Measurements from ENCODE around the gene FBXO5. TPM values are rescaled to one million over a fixed set of nuclear protein-coding genes. Genes with fewer than 3 reads are reported as not detected.

The FBXO5 gene
- total and polyA plus RNA-seq, 9 of the 15 experiments (the other 6 are each of a cell fraction or from before 2014, with no cell fraction given), result 17.8 to 89.3 (median 62.9) TPM

- TF ChIP-seq MYC (IDR thresholded peaks at IDR 0.05; ENCODE audit: low read depth, low read length) (peak; percentile 96), MYC (CRISPR knock-in tag; IDR thresholded peaks at IDR 0.05; ENCODE audit: borderline replicate concordance, low read depth) (peak; percentile 80; the same call in 1 of the 2 replicates), RFX7 (CRISPR knock-in tag; IDR thresholded peaks at IDR 0.05) (no peak), BRF2 (IDR thresholded peaks at IDR 0.05; ENCODE audit: borderline replicate concordance, insufficient read depth, insufficient read length) (no peak), CHD2 (IDR thresholded peaks at IDR 0.05; ENCODE audit: low read depth, low read length) (peak; percentile 89), ZNF592 (IDR thresholded peaks at IDR 0.05) (no peak), HINFP (tag; conservative IDR thresholded peaks at IDR 0.05; ENCODE audit: low read depth) (no peak), TFE3 (CRISPR knock-in tag; IDR thresholded peaks at IDR 0.05) (no peak), ZNF699 (CRISPR knock-in tag; IDR thresholded peaks at IDR 0.05; ENCODE audit: insufficient replicate concordance) (no peak), ZNF695 (CRISPR knock-in tag; IDR thresholded peaks at IDR 0.05) (no peak), CGGBP1 (CRISPR knock-in tag; IDR thresholded peaks at IDR 0.05) (no peak), SOX6 (IDR thresholded peaks at IDR 0.05) (no peak), ZNF121 (CRISPR knock-in tag; conservative IDR thresholded peaks at IDR 0.05) (no peak), NKRF (IDR thresholded peaks at IDR 0.05; ENCODE audit: borderline replicate concordance) (peak; percentile 99), ZNF589 (CRISPR knock-in tag; IDR thresholded peaks at IDR 0.05; ENCODE audit: low read depth) (no peak), POU5F1 (IDR thresholded peaks at IDR 0.05; ENCODE audit: borderline replicate concordance, low read depth, low read length, partially characterized antibody) (no peak)
Observed at GRCh38 chr6:152982904-152983636, at the start of gene FBXO5 (continued).
